Measurements from ENCODE around the gene CCDC116.
"Not testable (repeated sequence)": the region's sequence is repeated elsewhere in the genome, so short reads cannot be mapped to it uniquely, and the experiment has no call there.

CCDC116 gene

DNA sequence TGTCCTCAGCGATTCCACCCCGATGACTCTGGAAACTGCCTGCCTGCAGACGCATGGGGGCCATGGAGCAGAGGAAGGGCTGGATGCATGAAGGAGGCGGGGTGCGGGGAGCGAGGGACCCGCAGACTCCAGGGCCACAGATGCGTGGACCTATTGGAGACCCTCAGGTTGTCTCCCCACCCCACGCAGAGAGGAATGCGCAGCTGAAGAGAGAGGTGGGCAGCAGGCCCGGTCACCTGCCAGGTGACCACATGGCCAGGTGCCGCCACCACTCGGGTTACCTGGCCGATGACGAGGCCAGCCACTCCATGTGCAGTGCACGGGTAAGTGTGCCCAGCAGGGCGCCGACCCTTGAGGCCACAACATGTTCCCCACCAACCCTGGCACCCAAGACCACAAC is 371 bp downstream of the CCDC116 start:
- DNase-seq: no peak

DNA sequence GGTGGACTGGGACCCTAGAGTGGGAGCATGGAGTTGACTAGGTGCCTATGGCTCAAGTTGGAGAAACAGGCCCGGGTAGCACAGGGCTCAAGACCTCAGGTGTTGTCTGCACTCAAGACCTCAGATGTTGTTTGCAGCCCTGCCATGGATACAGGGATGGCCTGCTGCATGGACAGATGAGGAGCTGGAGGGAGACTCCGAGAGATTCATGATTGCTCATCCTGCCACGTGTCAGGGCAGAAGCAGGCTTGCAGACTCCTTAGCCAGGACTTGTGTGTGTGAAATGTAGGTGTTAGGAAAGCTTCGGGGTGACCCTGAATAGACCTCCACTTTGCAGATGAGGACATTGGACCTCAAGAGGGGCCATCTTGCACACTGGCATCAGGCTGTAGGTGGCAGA is 921 bp downstream of the CCDC116 start:
- no peak for DNase-seq

DNA sequence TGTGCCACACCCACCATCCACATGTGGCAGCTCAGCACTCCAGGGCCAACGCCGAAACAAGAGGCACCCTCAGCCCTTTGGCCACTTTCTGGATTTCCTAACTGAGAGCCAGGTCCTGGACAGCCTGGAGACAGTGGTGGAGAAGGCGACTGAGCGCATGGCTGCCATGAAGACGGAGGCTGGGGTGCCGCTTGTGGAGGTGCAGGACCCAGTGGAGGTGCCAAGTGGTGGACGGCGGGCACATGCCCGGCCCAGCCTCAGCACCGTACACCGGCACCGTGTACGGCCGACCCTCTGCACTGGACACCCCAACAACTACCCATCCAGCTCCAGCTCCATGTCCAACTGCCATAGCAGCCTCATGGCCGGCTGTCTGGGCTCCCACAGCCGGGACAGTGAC is 1.5 kb downstream of the CCDC116 start:
- DNase-seq: no peak

DNA sequence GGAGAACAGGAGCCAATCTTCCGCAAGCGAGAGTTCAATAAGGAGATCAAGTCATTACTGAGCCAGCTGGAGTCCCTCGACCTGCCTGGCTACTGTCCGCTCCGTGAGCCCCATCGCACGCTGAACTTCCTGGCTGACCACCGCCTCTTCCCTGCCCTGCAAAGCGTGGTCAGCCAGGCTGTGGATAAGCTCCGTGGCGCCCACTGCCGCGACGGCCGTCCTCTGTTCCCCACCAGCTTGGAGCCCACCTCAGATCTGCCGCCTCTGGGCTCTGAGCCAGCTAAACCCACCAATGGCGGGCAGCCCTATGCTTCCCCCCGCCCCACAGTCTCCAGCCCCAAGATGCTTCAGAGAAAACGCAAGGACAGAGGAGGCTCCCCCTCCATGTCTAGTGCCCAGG is 2.3 kb downstream of the CCDC116 start:
- DNase-seq: no peak

DNA sequence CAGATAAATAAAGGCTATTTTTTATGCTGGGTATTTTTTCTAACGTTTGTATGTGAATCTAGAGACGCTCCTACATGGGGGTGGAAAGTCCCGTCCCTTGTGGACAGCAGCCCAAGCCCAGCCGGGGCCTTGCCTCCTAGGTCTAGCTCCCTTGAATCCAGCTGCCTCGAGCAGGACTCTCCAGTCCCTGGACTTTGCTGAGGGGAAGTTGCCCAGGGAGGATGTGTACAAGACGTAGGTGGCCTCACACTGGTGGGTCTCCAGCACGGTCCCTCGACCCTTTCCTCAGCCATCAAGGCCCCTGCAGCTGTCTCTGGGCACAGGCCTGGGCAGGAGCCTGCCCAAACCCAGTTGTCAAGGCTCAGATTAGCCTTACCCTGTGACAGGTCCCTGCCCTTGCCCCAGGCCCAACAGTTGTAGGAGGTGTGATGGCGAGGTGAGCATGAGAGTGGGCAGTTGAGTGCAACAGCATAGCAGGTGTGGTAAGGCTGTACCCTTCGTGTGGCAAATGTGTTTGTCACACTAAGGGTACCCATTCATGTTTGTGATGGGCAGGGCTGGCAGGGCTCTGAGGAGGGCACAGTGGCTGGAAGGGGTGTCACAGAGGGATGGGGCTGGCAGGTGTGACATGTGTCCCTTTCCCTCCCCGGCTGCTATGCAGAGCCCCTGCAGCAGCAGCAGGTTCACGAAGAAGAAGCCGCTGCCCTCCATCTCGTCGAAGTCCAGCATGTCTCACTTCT is 3.4 kb downstream of the CCDC116 start:
- no peak for DNase-seq

DNA sequence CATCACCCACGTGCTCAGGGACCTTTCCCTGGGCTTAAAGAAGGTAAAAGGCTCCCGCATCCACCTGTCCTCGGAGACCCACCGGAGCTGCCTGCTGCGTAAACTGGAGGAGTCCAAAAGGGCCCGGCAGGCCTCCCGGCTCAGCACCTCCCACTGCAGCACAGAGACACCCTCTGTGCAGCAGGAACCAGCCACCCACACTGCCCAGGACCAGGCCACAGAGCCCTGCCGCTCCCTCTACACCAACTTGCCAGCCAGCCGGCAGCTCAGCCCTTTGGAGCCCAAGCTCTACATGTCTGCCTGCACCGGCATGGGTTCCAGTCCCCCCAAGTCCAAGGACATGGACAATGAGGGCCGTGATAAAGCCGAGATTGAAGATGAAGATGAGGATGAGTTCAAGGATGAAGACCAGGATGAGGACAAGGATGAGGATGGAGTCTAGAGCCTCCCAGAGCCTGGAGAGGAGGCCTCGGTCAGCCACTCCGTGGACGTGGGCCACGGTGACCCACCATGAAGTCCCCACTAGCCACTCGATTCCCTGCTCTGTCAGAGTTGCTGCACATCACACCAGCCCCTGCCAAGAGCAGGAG is 4.2 kb downstream of the CCDC116 start:
- no peak for DNase-seq

DNA sequence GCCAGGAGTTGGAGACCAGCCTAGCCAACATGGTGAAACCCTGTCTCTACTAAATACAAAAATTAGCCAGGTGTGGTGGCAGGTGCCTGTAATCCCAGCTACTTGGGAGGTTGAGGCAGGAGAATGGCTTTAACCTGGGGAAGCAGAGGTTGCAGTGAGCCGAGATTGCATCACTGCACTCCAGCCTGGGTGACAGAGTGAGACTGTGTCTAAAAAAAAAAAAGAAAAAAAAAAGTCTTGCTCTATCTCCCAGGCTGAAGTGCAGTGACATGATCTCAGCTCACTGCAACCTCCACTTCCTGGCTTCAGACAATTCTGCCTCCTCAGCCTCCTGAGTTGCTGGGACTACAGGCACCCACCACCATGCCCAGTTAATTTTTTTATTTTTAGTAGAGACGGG is 4.9 kb downstream of the CCDC116 start:
- not testable (repeated sequence) for DNase-seq

DNA sequence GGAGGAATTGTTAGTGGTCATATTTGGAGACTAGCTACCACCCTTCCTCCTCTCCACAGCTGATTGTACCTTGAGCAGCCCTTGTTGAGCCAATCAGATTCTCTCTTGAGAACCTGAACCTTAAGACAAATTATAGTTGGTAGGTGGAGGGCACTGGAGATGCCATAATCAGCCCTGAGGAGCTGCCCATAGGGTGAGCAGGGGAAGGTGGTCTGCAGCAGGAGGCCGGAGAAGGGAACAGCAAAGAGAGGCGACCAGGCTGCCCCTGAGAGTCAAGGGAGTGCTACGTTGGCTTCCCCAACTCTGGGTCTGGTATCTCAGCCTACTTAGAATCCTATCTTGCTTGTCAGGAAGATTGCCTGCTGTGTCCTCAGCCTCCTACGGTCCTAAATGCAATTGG is 6.8 kb downstream of the CCDC116 start:
- no peak for DNase-seq

DNA sequence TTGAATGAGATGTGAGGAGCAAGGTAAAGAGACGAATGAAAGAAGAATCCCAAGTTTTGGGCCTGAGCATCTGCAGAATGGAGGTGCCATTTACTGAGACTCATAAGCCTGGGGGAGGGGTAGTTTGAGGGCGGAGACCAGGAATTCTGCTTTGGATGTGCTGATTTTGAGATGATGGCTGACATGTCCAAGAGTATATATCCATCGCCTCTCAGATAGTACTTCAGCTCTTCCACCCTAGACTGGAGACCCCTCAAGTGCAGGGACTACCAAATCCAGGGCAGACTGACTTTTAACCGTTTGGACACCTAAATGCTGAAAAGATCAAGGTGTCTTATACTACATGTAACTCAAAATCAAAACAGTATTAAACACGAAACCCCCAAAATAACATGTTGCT is 8.2 kb downstream of the CCDC116 start:
- DNase-seq: no peak

DNA sequence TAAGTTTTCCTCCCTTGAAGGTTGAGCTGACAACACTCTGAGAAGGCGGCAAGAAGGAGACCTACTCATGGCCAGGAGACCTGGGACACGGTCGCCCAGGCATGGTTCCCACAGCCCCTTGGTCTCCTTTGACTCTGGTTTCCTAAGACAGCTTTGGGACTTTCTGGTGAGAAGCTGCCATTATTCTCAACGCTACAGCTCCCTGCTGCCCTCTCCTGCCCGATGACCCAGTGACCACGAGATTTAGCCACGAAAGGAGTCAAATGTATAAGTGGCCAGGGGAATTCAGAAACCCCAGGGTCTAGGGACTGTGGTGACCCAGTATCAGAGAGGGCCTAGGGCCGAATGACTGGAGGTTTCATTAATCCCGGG is 8.8 kb downstream of the CCDC116 start:
- DNase-seq: no peak

DNA sequence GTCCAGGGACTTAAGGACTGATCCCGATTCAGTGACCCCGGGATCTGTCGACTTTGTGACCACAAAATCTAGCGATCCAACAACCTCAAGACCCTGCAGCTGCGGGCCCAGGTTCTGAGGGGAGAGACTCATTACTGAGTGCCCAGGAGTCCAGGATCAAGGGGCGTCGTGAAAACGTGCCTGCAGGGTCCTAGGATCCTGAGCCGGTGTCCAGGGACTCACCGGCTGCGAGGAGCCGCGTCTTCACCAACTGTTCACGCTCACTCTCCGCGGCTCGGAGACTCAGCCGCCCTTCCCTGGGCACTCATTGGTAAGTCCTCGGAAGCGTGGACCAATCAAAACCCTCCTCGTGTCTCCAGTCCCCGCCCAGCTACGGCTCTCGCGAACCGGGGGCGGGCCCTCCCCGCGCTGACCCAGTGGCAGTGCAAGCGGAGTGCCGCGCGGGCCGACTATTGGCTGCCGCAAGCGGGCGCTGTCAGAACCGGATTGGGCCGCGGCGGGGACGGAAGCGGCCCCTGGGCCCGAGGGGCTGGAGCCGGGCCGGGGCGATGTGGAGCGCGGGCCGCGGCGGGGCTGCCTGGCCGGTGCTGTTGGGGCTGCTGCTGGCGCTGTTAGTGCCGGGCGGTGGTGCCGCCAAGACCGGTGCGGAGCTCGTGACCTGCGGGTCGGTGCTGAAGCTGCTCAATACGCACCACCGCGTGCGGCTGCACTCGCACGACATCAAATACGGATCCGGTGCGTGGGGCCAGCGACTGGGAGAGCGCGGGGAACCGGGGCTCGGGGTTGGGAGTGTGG is 9.4 kb downstream of the CCDC116 start, which contains the start of gene SDF2L1:
Gene SDF2L1, plus strand, starts transcription at position 514 of the 795 bp plus-strand sequence. Its CDS starts 35 bp downstream, at position 549.
- peak; percentile 99 for DNase-seq

DNA sequence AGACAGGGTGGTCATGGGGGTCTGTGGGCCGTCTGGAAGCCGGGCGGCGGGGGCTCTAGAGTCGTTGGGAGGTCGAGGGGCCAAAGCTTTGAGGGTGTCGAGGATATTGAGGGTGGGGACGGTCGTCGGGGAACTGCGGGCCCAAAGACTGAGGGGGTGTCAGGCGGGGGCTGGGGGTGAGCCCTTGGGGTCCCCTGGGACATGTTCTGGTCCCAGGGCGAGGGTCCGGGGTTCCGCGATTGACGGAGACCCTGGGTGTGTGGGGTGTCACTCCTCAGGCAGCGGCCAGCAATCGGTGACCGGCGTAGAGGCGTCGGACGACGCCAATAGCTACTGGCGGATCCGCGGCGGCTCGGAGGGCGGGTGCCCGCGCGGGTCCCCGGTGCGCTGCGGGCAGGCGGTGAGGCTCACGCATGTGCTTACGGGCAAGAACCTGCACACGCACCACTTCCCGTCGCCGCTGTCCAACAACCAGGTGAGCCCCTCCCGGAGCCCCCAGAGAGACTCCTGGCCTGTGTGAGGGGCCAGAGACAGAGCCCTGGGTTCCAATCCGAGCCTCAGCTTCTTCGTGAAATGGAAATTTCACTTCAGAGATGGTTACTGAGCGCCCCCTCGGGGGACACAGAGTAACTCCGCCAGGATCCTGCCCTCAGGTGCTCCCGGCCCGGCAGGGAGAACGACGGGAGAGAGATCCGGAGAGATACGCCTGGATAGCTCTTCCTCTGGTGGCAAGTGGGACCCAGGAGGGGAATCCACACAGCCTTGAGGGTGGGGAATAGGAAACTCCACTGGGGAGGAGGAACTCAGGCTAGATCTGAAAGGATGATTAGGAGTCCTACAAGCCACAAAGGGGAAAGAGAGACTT is 10.3 kb downstream of the CCDC116 start:
- DNase-seq: peak; percentile 81

DNA sequence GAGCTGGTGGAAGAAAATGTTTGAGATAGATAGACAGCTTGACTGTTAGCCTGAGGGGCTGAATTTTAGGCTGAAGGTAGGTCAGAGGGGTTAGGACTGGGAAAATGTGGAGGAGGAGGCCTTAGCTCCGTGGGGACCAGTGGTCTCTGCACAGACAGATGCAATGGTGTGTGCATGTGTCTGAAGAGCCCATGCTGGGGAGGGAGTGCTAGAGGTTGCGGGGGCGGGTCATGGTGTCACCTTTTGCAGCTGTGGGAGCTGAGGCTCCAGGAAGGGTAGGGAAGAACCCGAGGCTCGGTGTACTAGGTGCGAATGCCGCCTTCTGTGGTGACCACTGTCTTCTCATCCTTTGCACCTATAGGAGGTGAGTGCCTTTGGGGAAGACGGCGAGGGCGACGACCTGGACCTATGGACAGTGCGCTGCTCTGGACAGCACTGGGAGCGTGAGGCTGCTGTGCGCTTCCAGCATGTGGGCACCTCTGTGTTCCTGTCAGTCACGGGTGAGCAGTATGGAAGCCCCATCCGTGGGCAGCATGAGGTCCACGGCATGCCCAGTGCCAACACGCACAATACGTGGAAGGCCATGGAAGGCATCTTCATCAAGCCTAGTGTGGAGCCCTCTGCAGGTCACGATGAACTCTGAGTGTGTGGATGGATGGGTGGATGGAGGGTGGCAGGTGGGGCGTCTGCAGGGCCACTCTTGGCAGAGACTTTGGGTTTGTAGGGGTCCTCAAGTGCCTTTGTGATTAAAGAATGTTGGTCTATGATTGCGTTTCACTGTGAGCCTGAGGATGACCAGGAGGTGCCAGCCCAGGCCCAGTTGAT is 11.2 kb downstream of the CCDC116 start:
- no peak for DNase-seq

DNA sequence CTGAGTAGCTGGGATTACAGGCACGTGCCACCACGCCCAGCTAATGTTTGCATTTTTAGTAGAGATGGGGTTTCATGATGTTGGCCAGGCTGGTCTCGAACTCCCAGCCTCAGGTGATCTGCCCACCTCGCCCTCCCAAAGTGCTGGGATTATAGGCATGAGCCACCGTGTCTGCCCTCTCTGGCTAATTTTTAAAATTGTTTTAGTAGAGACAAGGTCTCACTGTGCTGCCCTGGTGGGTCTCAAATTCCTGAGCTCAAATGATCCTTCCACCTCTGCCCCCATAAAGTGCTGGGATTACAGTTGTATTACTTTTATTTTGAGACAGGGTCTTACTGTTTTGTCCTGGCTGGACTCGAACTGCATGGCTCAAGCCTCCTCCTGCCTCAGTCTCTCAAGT is 13.0 kb downstream of the CCDC116 start:
- DNase-seq: not testable (repeated sequence)

DNA sequence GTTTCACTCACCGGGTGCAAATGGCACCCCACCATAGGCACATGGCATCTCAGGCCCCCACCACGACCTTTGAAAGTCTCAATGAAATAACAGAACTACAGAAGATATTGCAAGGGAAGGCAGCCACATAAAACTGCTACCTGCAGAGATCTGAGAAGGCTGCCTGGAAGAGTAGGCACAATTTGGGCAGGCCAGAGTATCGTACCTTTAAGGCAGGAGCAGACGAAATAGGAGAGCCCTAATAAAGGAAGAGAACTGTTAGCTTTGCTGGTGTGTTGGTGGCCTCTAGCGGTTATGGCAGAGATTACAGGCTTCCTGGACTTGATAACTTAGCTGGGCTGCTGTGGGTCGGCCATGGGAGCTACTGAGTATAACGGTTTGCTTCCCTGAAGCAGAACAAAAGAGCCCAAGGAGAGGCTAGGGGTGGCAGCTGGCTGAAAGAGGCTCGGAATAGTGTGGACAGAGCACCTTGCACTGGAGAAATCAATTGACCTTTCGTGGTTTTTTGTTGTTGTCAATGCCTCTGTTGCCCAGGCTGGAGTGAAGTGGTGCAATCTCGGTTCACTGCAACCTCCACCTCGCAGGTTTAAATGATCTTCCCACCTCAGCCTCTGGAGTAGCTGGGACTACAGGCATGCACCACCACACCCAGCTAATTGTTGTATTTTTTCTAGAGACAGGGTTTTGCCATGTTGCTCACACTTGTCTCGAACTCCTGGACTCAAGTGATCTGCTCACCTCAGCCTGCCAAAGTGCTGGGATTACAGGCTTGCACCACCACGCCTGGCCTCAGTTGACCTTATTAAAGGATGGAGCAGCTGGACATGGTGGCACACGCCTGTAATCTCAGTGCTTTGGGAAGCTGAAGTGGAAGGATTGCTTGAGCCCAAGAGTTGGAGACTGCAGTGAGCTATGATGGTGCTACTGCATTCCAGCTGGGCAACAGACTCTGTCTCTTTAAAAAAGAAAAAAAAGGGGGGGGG is 14.3 kb downstream of the CCDC116 start:
- DNase-seq: peak; percentile 97

DNA sequence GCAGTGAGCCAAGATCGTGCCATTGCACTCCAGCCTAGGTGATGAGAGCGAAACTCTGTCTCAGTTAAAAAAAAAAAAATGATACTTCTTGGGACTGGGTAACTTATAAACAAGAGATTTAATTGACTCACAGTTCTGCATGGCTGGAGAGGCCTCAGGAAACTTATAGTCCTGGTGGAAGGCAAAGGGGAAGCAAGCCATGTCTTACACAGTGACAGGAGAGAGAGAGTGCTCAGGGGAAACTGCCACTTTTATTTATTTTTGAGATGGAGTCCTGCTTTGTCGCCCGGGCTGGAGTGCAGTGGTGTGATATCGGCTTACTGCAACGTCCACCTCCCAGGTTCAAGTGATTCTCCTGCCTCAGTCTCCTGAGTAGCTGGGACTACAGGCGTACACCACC is 17.7 kb downstream of the CCDC116 start:
- DNase-seq: no peak

DNA sequence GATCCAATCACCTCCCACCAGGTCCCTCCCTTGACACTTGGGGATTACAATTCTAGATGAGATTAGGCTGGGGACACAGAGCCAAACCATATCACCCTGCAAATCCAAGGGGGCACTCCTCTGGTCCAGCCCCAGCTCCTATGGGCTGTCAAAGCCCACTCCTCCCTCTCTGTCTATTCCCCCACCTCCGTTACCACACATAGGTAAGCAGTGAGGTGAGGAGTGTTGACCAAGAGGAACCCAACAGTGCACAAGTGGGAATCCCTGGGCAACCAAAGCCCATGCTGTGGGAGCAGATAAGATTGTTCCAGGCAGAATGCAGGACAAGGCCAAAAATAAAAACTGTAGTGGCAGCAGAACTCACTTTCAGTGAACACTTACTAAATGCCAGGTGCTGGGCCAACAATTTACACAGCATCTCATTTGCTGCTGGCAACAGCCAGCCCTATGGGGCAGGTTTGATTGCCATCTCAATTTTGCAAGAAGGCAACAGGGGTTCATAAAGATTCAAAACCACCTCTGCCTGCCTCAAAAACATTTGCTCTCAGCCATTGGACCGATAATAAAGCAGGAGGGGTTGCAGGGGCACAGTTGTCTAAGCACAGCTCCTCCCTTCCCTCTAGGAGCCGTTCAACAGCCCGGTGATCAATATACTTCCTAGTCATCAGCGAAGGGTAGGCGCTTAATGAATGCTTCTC is 18.4 kb downstream of the CCDC116 start:
- no peak for DNase-seq

DNA sequence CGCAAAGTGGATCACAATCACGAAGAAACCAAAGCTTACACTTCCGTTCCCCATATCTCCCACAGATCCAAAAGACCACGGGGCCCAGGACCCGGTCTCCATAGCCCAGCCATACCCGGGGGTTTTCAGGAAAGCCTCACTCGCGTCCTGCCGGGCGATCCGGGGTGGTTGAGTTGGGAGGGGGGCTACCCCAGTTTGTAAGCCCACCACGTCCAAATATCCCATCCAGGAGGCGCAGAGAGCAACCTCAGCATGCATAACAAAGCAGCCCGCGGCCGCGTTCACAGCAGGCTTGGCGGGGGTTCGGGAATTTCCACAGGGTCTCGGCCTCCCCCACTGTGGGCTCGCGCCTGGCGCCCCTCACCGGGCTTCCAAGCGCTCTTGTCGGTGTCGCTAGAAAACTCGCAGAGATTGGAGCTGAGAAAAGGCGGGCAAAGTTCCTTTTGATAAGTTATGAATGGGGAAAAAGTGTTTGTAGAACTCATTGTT is 19.0 kb downstream of the CCDC116 start:
- peak; percentile 71 for DNase-seq

DNA sequence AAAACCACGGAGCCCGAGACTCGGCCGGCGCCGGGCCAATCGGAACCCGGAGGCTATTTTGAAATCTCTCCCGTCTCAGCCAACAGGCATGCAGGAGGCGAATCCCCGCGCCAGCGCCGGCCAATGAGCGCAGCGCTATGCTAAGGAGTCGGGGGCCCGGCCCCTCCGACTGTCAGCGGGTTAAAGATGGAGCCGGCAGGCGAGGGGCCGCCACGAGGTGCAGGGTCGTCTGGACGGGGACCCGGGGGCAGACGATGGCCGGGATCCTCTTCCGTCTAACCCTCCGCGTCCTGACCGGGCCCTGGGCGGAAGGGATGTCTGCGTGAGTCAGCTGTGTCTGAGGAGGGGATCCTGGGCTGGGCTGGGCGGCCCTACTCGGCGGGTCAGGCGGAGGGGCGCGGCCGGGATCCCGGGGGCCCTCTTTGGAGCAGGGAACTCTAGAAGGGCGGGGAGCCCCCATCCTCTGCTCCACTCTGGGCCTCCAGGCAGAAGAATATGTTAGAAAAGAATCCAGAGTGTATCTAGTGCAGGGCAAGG is 19.5 kb downstream of the CCDC116 start:
- DNase-seq: peak; percentile 96

All from eye (tissue), 1 donor.